ENCODE results near the gene CNEP1R1. TPM values are rescaled to one million over a fixed set of nuclear protein-coding genes. Genes with fewer than 3 reads are reported as not detected.

Gene CNEP1R1
- total and polyA plus RNA-seq, 2 donors (not counting 1 experiment from before 2014, with no cell fraction given), result 18.6 to 32.9 TPM

DNA sequence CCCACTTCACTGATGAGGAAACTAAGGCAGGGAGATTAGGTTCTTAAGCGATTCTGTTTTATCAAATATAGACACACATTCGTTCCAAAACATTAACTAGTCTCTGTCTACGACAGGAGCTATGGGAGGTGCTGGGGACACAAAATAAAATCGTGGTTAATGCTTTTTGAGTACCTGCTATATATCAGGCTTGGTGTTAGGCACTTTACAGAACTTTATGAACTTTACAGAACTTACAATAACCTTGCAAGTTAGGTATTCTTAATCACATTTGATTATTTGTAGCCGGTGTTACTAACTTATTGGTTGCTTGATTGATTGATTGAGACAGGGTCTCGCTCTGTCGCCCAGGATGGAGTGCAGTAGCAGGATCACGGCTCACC, 40.2 kb downstream of the CNEP1R1 start:
- Mint-ChIP-seq H3K9me3 (ENCODE audit: insufficient read depth) (no peaks in the 10 kb centered on the region), H3K4me3 (peak overlapping the region; percentile 89), H3K27me3 (no peaks in the 10 kb centered on the region), H3K4me1 (peaks cover 35% of the 10 kb centered on the region), H3K27ac (peak overlapping the region; percentile 92)
- Histone ChIP-seq H3K4me2 (replicated peaks; ENCODE audit: low read depth, low read length, poor library complexity, severe bottlenecking) (peak overlapping the region; percentile 92), H3K4me3 (ENCODE audit: control extremely low read depth in 1 of 5, extremely low read depth in 1 of 5, insufficient read depth in 1 of 5, low read depth in 2 of 5, low read length in 4 of 5) (peak overlapping the region in 4 of 5 experiments; percentile 70 to 82 (median 78)), H3K4me1 (ENCODE audit: control insufficient read depth in 2 of 2, insufficient read depth in 2 of 2, low read length in 2 of 2) (peaks cover 17 to 20% of the 10 kb centered on the region in 2 donors), H3K9me3 (ENCODE audit: control extremely low read depth in 1 of 3, control insufficient read depth in 2 of 3, insufficient read depth in 1 of 3, low read length in 2 of 3) (no peaks in the 10 kb centered on the region), H2AFZ (ENCODE audit: insufficient read depth, low read depth, low read length, poor library complexity, severe bottlenecking) (peak overlapping the region; percentile 91), H3K9ac (ENCODE audit: low read length) (peak overlapping the region; percentile 45), H3K27me3 (replicated peaks in 1 of 4; ENCODE audit: control extremely low read depth in 1 of 4, control insufficient read depth in 3 of 4, insufficient read depth in 4 of 4, low read length in 3 of 4) (no peaks in the 10 kb centered on the region), H3K79me2 (ENCODE audit: control insufficient read depth, insufficient read depth, low read length) (peaks cover 21% of the 10 kb centered on the region), H4K20me1 (ENCODE audit: control insufficient read depth, insufficient read depth, low read length, poor library complexity, severe bottlenecking) (peaks cover 6% of the 10 kb centered on the region), H3K27ac (ENCODE audit: low read length in 2 of 2) (no peak overlapping the region), H3K36me3 (replicated peaks in 1 of 2; ENCODE audit: control extremely low read depth in 1 of 2, control insufficient read depth in 1 of 2, extremely low read depth in 1 of 2, insufficient read depth in 2 of 2, low read length in 1 of 2) (peaks cover 0 to 12% of the 10 kb centered on the region in 2 experiments)
- no peak for DNase-seq
- intact Hi-C loops (cut with micrococcal nuclease), result loop anchor here (1.0 to 5.0 kb wide), 5 partner anchors 41 to 677 kb away; partner anchors contain the start of genes CYLD and SNX20
- no peak for TF ChIP-seq EZH2 (IDR thresholded peaks at IDR 0.05; ENCODE audit: borderline replicate concordance, insufficient read depth, low read depth, low read length, poor library complexity, severe bottlenecking)
- TF ChIP-seq, protein P1, sequence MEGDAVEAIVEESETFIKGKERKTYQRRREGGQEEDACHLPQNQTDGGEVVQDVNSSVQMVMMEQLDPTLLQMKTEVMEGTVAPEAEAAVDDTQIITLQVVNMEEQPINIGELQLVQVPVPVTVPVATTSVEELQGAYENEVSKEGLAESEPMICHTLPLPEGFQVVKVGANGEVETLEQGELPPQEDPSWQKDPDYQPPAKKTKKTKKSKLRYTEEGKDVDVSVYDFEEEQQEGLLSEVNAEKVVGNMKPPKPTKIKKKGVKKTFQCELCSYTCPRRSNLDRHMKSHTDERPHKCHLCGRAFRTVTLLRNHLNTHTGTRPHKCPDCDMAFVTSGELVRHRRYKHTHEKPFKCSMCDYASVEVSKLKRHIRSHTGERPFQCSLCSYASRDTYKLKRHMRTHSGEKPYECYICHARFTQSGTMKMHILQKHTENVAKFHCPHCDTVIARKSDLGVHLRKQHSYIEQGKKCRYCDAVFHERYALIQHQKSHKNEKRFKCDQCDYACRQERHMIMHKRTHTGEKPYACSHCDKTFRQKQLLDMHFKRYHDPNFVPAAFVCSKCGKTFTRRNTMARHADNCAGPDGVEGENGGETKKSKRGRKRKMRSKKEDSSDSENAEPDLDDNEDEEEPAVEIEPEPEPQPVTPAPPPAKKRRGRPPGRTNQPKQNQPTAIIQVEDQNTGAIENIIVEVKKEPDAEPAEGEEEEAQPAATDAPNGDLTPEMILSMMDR (IDR thresholded peaks at IDR 0.05), result no peak
- ChIA-PET POLR2A (interaction anchor here (1.0 to 1.3 kb wide), 2 partner anchors 40 to 87 kb away, joined by 6 to 7 read pairs; partner anchors contain the start of gene CNEP1R1), CTCF (interaction anchor here (1.1 to 3.1 kb wide), 7 partner anchors 10 to 741 kb away, joined by 3 to 22 read pairs (median 4); partner anchors contain the start of gene CNEP1R1)
- ATAC-seq (ENCODE audit: low read depth), result no peak
- no CpG with 5 or more reads among the region's 8 CpGs for WGBS (ENCODE audit: insufficient coverage)
